ENCODE measurements around the gene EFNB3. TPM values are rescaled to one million over a fixed set of nuclear protein-coding genes. Genes with fewer than 3 reads are reported as not detected.

The EFNB3 gene
- total and polyA plus RNA-seq, 2 of the 13 experiments (the other 11 are each of a cell fraction or from before 2014, with no cell fraction given) = 0.07 to 0.25 TPM

GRCh38 chr17:7686222-7687071 is 18.6 kb upstream of the EFNB3 start (continued):
- TF ChIP-seq ZNF274 (CRISPR knock-in tag; IDR thresholded peaks at IDR 0.05) = no peak; the same call in 1 of the 2 replicates
- TF ChIP-seq USF2 (IDR thresholded peaks at IDR 0.05; ENCODE audit: low read depth, low read length) = no peak
- TF ChIP-seq USF2 (CRISPR knock-in tag; IDR thresholded peaks at IDR 0.05; ENCODE audit: borderline replicate concordance) = no peak
- no peak for TF ChIP-seq KMT2B (CRISPR knock-in tag; IDR thresholded peaks at IDR 0.05)
- TF ChIP-seq MLLT10 (CRISPR knock-in tag; IDR thresholded peaks at IDR 0.05) = no peak
- 0 out of 2 replicates have a peak, but pooled peaks have one; percentile 40 for TF ChIP-seq ARNTL (CRISPR knock-in tag; IDR thresholded peaks at IDR 0.05)
- no peak for TF ChIP-seq ZBTB39 (CRISPR knock-in tag; IDR thresholded peaks at IDR 0.05)
- TF ChIP-seq ZNF543 (CRISPR knock-in tag; IDR thresholded peaks at IDR 0.05) = peak; percentile 56; the same call in 1 of the 2 replicates
- TF ChIP-seq HNRNPH1 (optimal IDR thresholded peaks at IDR 0.05; ENCODE audit: low read depth, low read length) = no peak
- 0 out of 2 replicates have a peak, but pooled peaks have one; percentile 0 for TF ChIP-seq ZKSCAN8 (CRISPR knock-in tag; IDR thresholded peaks at IDR 0.05; ENCODE audit: borderline replicate concordance)
- TF ChIP-seq PHF5A (CRISPR knock-in tag; IDR thresholded peaks at IDR 0.05; ENCODE audit: low read depth, unreplicated experiment) = no peak
- TF ChIP-seq ZBED4 (CRISPR knock-in tag; IDR thresholded peaks at IDR 0.05; ENCODE audit: borderline replicate concordance) = no peak
- no peak for TF ChIP-seq ZNF142 (CRISPR knock-in tag; IDR thresholded peaks at IDR 0.05)
- no peak; the same call in none of the 2 replicates for TF ChIP-seq RFXAP (CRISPR knock-in tag; IDR thresholded peaks at IDR 0.05; ENCODE audit: borderline replicate concordance)

Data from HepG2 (cell line).